Measurements from ENCODE around the gene DAB1. TPM values are rescaled to one million over a fixed set of nuclear protein-coding genes. Genes with fewer than 3 reads are reported as not detected.
"Not testable (repeated sequence)": the region's sequence is repeated elsewhere in the genome, so short reads cannot be mapped to it uniquely, and the experiment has no call there.

The DAB1 gene
- total RNA-seq, 2 donors from 2014 or later: not detected

- H3K27ac Mint-ChIP-seq; H3K27me3 Mint-ChIP-seq; H3K4me1 Mint-ChIP-seq (ENCODE audit: low read depth in 2 of 2); H3K4me3 Mint-ChIP-seq; DNase-seq (ENCODE audit: low spot score); H3K9me3 Mint-ChIP-seq; ATAC-seq; H3K36me3 Mint-ChIP-seq: not testable (repeated sequence)
These were observed 203.0 kb downstream of the DAB1 start for GRCh38 chr1:57220905-57221304.

DNA sequence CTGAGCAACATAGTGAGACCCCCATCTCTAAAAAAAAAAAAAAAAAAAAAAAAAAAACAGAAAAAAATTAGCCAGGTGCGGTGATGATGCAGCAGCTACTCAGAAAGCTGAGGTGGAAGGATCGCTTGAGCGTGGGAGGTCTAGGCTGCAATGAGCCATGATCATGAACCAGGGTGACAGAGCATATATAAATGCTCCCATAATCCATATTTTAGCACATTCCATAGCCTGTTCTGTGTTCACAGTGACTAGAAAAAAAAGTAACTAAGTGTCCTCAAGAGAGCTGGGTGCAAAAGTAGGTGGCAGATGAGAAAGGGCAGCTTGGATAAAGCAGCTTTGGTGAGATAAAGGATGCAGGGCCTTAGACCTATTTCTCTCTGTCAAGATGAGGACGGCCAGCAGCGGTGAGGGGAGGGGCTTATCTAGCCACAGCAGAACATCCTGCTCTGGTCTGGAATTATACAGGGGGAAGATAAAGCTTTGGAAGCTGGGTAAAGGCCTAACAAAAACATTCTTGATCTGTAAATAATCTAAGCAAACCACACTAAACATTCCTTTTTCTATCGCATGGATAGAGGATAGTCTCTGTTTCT, 205.3 kb downstream of the DAB1 start:
- ATAC-seq (no peak), DNase-seq (ENCODE audit: low spot score) (no peak)
- H3K4me3 Mint-ChIP-seq: no peak overlapping the region
- no peaks in the 10 kb centered on the region for H3K4me1 Mint-ChIP-seq (ENCODE audit: low read depth in 2 of 2)
- no peak overlapping the region for H3K27ac Mint-ChIP-seq
- H3K36me3 Mint-ChIP-seq: no peaks in the 10 kb centered on the region
- no peaks in the 10 kb centered on the region for H3K9me3 Mint-ChIP-seq
- no peaks in the 10 kb centered on the region for H3K27me3 Mint-ChIP-seq

DNA sequence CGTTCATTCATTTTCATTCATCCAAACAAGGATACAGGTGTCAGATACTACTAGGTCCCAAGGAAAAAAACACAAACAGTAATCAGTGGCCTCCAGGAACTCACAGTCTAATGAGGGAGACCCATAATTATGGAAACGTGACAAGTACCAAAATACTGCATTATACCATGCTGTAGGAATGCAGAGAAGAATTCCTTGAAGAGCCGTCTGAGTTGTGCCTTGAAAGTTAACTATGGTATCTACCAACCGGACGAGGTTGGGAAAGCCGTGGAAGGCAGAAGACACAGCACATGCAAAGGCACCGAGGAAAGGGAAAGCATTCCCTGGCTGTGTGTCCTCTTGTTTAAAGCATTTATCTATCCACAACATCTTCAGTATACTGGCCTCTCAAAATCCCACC, 206.0 kb downstream of the DAB1 start:
- Mint-ChIP-seq H3K27ac (no peak overlapping the region), H3K4me3 (no peak overlapping the region), H3K27me3 (no peaks in the 10 kb centered on the region)

DNA sequence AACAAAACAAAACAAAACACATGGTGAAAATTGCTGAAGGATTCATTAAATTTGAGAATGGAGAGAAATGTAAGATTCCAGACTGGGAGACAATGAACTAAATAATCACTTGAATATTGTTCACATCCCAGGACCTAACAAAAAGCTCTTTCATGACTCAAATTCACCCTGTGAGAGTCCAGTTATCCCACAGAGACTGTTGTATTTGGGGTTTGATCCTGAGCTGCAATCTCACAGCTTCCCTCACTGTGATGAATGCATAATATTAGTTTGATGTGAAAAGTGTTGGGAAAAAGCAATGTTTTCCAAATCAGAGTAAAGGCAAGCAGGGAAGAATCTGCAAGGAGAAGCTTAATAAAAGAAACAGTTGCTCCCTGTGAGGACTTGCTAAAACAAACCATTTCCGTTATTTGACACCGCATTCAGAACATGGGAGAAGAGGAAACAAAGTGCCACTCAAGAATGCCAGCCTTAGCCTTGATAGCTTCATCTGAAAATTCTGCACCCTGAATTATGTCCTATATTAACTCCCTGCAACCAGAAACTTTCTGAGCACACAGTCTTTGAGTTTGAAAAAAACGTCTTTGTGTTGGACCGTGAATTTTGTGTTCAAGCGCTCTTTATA, 208.8 kb downstream of the DAB1 start:
- no peak overlapping the region for H3K27ac Mint-ChIP-seq
- ATAC-seq: no peak
- no peaks in the 10 kb centered on the region for H3K9me3 Mint-ChIP-seq
- H3K4me1 Mint-ChIP-seq (ENCODE audit: low read depth in 2 of 2): no peaks in the 10 kb centered on the region
- H3K4me3 Mint-ChIP-seq: no peak overlapping the region
- DNase-seq (ENCODE audit: low spot score): no peak
- no peaks in the 10 kb centered on the region for H3K27me3 Mint-ChIP-seq
- no peaks in the 10 kb centered on the region for H3K36me3 Mint-ChIP-seq

More for the DNA sequence above, 206.0 kb downstream of the DAB1 start:
- H3K4me1 Mint-ChIP-seq (ENCODE audit: low read depth in 2 of 2): no peaks in the 10 kb centered on the region
- no peaks in the 10 kb centered on the region for H3K9me3 Mint-ChIP-seq
- no peaks in the 10 kb centered on the region for H3K36me3 Mint-ChIP-seq
- ATAC-seq (no peak), DNase-seq (ENCODE audit: low spot score) (no peak)

- H3K27me3 Mint-ChIP-seq: peaks cover 2 to 15% of the 10 kb centered on the region in 2 donors
- DNase-seq (ENCODE audit: low spot score): no peak
- H3K4me3 Mint-ChIP-seq: no peak overlapping the region
- H3K9me3 Mint-ChIP-seq: no peaks in the 10 kb centered on the region
- no peak overlapping the region for H3K27ac Mint-ChIP-seq
- ATAC-seq: no peak
- no peaks in the 10 kb centered on the region for H3K36me3 Mint-ChIP-seq
- no peaks in the 10 kb centered on the region for H3K4me1 Mint-ChIP-seq (ENCODE audit: low read depth in 2 of 2)
These were observed 213.0 kb downstream of the DAB1 start for GRCh38 chr1:57210881-57211280.

DNA sequence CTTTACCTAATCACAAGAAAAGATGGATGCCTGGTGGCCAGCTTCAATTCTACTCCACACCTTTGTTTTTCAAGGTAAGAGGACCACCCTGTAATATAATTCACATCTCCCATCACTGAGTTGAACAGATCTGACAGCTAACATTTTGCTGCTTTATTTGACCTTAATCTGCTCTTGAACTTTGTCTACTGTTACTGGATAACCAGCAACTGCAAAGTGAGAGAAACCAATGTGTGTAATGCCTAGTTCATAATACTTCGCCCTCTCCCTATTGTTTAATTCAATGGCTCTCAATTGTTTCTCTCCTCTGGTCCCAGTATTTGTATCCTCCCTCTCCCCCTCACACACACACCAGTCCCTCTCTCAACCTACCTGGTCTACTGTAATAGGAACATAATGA, 214.4 kb downstream of the DAB1 start:
- ATAC-seq: no peak
- H3K4me1 Mint-ChIP-seq (ENCODE audit: low read depth in 2 of 2): no peaks in the 10 kb centered on the region
- DNase-seq (ENCODE audit: low spot score): no peak
- H3K36me3 Mint-ChIP-seq: no peaks in the 10 kb centered on the region
- H3K27me3 Mint-ChIP-seq: peaks cover 6 to 15% of the 10 kb centered on the region in 2 donors
- no peak overlapping the region for H3K4me3 Mint-ChIP-seq
- no peak overlapping the region for H3K27ac Mint-ChIP-seq
- H3K9me3 Mint-ChIP-seq: no peaks in the 10 kb centered on the region

- ATAC-seq: no peak
- Mint-ChIP-seq H3K27ac (no peak overlapping the region), H3K4me1 (ENCODE audit: low read depth in 2 of 2) (no peaks in the 10 kb centered on the region), H3K36me3 (no peaks in the 10 kb centered on the region), H3K9me3 (no peaks in the 10 kb centered on the region), H3K27me3 (peaks cover 6 to 15% of the 10 kb centered on the region in 2 donors), H3K4me3 (no peak overlapping the region)
- DNase-seq (ENCODE audit: low spot score): no peak
These were observed 215.0 kb downstream of the DAB1 start for GRCh38 chr1:57208741-57209302.

DNA sequence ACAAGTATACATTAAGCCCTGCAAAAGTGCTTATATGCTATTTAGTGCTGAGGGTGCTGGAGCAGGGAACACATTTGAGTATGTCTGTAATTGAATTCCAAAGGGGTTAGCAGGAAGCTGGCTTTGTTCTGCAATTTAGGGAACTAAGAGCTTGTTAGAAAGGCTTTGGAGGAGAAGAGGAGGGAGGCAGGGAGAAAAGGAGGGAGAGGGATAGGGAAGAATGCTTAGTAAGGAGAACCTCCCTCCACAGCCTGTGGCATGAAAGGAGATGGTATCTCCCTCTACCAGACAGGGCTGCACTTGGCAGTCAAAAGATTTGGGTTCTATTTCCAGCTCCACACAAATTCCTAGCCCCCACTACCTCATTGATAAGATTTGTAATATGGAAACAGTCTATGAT, 217.8 kb downstream of the DAB1 start:
- H3K9me3 Mint-ChIP-seq: no peaks in the 10 kb centered on the region
- no peak overlapping the region for H3K4me3 Mint-ChIP-seq
- H3K27me3 Mint-ChIP-seq: peaks cover 15 to 22% of the 10 kb centered on the region in 2 donors
- no peak for ATAC-seq
- no peaks in the 10 kb centered on the region for H3K4me1 Mint-ChIP-seq (ENCODE audit: low read depth in 2 of 2)
- no peaks in the 10 kb centered on the region for H3K36me3 Mint-ChIP-seq
- no peak for DNase-seq (ENCODE audit: low spot score)
- H3K27ac Mint-ChIP-seq: no peak overlapping the region

- ATAC-seq: no peak
- DNase-seq (ENCODE audit: low spot score): no peak
- Mint-ChIP-seq H3K4me3 (no peak overlapping the region), H3K9me3 (no peaks in the 10 kb centered on the region), H3K27me3 (peaks cover 18 to 22% of the 10 kb centered on the region in 2 donors), H3K36me3 (no peaks in the 10 kb centered on the region), H3K4me1 (ENCODE audit: low read depth in 2 of 2) (no peaks in the 10 kb centered on the region), H3K27ac (no peak overlapping the region)
These were observed 218.7 kb downstream of the DAB1 start for GRCh38 chr1:57204942-57205787.

- DNase-seq (ENCODE audit: low spot score) (no peak), ATAC-seq (no peak)
- Mint-ChIP-seq H3K4me3 (no peak overlapping the region), H3K36me3 (no peaks in the 10 kb centered on the region), H3K27me3 (peaks cover 13 to 22% of the 10 kb centered on the region in 2 donors), H3K9me3 (no peaks in the 10 kb centered on the region), H3K4me1 (ENCODE audit: low read depth in 2 of 2) (no peaks in the 10 kb centered on the region), H3K27ac (no peak overlapping the region)
These were observed 219.8 kb downstream of the DAB1 start for GRCh38 chr1:57204091-57204490.

GRCh38 chr1:57202241-57202640, 221.6 kb downstream of the DAB1 start:
- H3K4me3 Mint-ChIP-seq: no peak overlapping the region
- H3K4me1 Mint-ChIP-seq (ENCODE audit: low read depth in 2 of 2): no peaks in the 10 kb centered on the region
- H3K27ac Mint-ChIP-seq: no peak overlapping the region
- peaks cover 8 to 22% of the 10 kb centered on the region in 2 donors for H3K27me3 Mint-ChIP-seq
- H3K36me3 Mint-ChIP-seq: no peaks in the 10 kb centered on the region
- ATAC-seq (no peak), DNase-seq (ENCODE audit: low spot score) (no peak)
- H3K9me3 Mint-ChIP-seq: no peaks in the 10 kb centered on the region

- Mint-ChIP-seq H3K4me3 (no peak overlapping the region), H3K9me3 (no peaks in the 10 kb centered on the region), H3K4me1 (ENCODE audit: low read depth in 2 of 2) (no peaks in the 10 kb centered on the region), H3K27me3 (peaks cover 16 to 21% of the 10 kb centered on the region in 2 donors), H3K36me3 (no peaks in the 10 kb centered on the region), H3K27ac (no peak overlapping the region)
- DNase-seq (ENCODE audit: low spot score): no peak
- no peak for ATAC-seq
These were observed 224.9 kb downstream of the DAB1 start for GRCh38 chr1:57198912-57199311.

GRCh38 chr1:57195436-57195941, 228.4 kb downstream of the DAB1 start:
- Mint-ChIP-seq H3K9me3 (no peaks in the 10 kb centered on the region), H3K27ac (no peak overlapping the region), H3K4me1 (ENCODE audit: low read depth in 2 of 2) (no peaks in the 10 kb centered on the region), H3K36me3 (no peaks in the 10 kb centered on the region), H3K4me3 (no peak overlapping the region), H3K27me3 (peaks cover 9 to 19% of the 10 kb centered on the region in 2 donors)
- ATAC-seq (no peak), DNase-seq (ENCODE audit: low spot score) (no peak)

GRCh38 chr1:57192222-57192621, 231.6 kb downstream of the DAB1 start:
- DNase-seq (ENCODE audit: low spot score) (no peak), ATAC-seq (no peak)
- Mint-ChIP-seq H3K9me3 (no peaks in the 10 kb centered on the region), H3K36me3 (no peaks in the 10 kb centered on the region), H3K4me3 (no peak overlapping the region), H3K4me1 (ENCODE audit: low read depth in 2 of 2) (no peaks in the 10 kb centered on the region), H3K27me3 (peaks cover 14 to 26% of the 10 kb centered on the region in 2 donors), H3K27ac (no peak overlapping the region)

Data from natural killer cell treated with Interleukin-12 subunit alpha and Interleukin-12 subunit beta and Interleukin-15 and Interleukin-18, amount 100 ng/mL, for 72 hours (primary cell).